Measurements from ENCODE around the gene BTBD9.

Gene BTBD9

DNA sequence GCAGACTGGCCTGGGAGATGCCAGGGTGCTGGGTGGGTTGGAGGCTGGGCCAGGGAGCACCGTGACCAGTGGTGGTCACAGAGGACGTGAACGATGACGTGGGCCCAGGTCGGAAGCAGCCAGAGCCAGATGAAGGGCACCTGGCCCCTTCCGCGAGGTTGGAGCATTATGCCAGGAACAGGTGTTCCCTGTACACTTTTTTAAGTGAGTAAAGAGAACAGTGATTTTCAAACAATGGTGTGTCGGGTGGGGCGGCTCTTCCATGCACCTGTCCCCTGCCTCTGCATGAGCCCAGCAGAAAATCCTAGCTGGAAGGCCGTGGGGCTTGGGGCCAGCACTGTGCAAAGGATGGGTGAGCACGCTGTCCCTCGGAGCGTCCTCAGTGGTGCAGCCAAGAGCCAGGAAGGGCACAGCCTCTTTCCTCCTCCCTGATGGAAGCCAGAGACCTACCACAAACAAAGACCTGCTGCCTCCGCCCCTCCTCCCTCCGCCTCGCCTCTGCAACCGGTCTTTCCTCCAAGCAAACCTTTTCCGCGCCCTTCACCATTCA lies 469.7 kb downstream of the BTBD9 start:
- Histone ChIP-seq H3K36me3 (ENCODE audit: control insufficient read depth, insufficient read depth, low read length) (no peaks in the 10 kb centered on the region; the same call in none of the 2 replicates), H3K4me3 (replicated peaks; ENCODE audit: low read depth, low read length) (no peak overlapping the region), H3K27me3 (replicated peaks; ENCODE audit: control insufficient read depth, insufficient read depth, low read length) (no peaks in the 10 kb centered on the region)
- TF ChIP-seq, protein P1, sequence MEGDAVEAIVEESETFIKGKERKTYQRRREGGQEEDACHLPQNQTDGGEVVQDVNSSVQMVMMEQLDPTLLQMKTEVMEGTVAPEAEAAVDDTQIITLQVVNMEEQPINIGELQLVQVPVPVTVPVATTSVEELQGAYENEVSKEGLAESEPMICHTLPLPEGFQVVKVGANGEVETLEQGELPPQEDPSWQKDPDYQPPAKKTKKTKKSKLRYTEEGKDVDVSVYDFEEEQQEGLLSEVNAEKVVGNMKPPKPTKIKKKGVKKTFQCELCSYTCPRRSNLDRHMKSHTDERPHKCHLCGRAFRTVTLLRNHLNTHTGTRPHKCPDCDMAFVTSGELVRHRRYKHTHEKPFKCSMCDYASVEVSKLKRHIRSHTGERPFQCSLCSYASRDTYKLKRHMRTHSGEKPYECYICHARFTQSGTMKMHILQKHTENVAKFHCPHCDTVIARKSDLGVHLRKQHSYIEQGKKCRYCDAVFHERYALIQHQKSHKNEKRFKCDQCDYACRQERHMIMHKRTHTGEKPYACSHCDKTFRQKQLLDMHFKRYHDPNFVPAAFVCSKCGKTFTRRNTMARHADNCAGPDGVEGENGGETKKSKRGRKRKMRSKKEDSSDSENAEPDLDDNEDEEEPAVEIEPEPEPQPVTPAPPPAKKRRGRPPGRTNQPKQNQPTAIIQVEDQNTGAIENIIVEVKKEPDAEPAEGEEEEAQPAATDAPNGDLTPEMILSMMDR (IDR thresholded peaks at IDR 0.05; ENCODE audit: insufficient read depth, low read length, poor library complexity, severe bottlenecking): no peak
- DNase-seq (ENCODE audit: extremely low read depth, insufficient read length): no peak

- Histone ChIP-seq H3K36me3 (ENCODE audit: control insufficient read depth, insufficient read depth, low read length) (no peaks in the 10 kb centered on the region; the same call in none of the 2 replicates), H3K4me3 (replicated peaks; ENCODE audit: low read depth, low read length) (no peak overlapping the region), H3K27me3 (replicated peaks; ENCODE audit: control insufficient read depth, insufficient read depth, low read length) (no peaks in the 10 kb centered on the region)
- no peak for DNase-seq (ENCODE audit: extremely low read depth, insufficient read length)
- TF ChIP-seq, protein P1 (IDR thresholded peaks at IDR 0.05; ENCODE audit: insufficient read depth, low read length, poor library complexity, severe bottlenecking): no peak
Measured at GRCh38 chr6:38169221-38169976, 470.3 kb downstream of the BTBD9 start.

GRCh38 chr6:38168699-38169098 lies 471.0 kb downstream of the BTBD9 start:
- no peaks in the 10 kb centered on the region for H3K27me3 ChIP-seq (replicated peaks; ENCODE audit: control insufficient read depth, insufficient read depth, low read length)
- no peaks in the 10 kb centered on the region; the same call in none of the 2 replicates for H3K36me3 ChIP-seq (ENCODE audit: control insufficient read depth, insufficient read depth, low read length)
- no peak overlapping the region for H3K4me3 ChIP-seq (replicated peaks; ENCODE audit: low read depth, low read length)
- TF ChIP-seq, protein P1 (IDR thresholded peaks at IDR 0.05; ENCODE audit: insufficient read depth, low read length, poor library complexity, severe bottlenecking): no peak
- DNase-seq (ENCODE audit: extremely low read depth, insufficient read length): no peak

- DNase-seq (ENCODE audit: extremely low read depth, insufficient read length): no peak
- TF ChIP-seq, protein P1 (IDR thresholded peaks at IDR 0.05; ENCODE audit: insufficient read depth, low read length, poor library complexity, severe bottlenecking): no peak
- no peak overlapping the region for H3K4me3 ChIP-seq (replicated peaks; ENCODE audit: low read depth, low read length)
- no peaks in the 10 kb centered on the region for H3K27me3 ChIP-seq (replicated peaks; ENCODE audit: control insufficient read depth, insufficient read depth, low read length)
- no peaks in the 10 kb centered on the region; the same call in none of the 2 replicates for H3K36me3 ChIP-seq (ENCODE audit: control insufficient read depth, insufficient read depth, low read length)
Measured at GRCh38 chr6:38168126-38168525, 471.6 kb downstream of the BTBD9 start.

- H3K27me3 ChIP-seq (replicated peaks; ENCODE audit: control insufficient read depth, insufficient read depth, low read length): no peaks in the 10 kb centered on the region
- H3K36me3 ChIP-seq (ENCODE audit: control insufficient read depth, insufficient read depth, low read length): no peaks in the 10 kb centered on the region; the same call in none of the 2 replicates
- TF ChIP-seq, protein P1 (IDR thresholded peaks at IDR 0.05; ENCODE audit: insufficient read depth, low read length, poor library complexity, severe bottlenecking): no peak
Measured at GRCh38 chr6:38167598-38167997, 472.1 kb downstream of the BTBD9 start.

More at GRCh38 chr6:38167598-38167997, 472.1 kb downstream of the BTBD9 start:
- DNase-seq (ENCODE audit: extremely low read depth, insufficient read length): no peak
- no peak overlapping the region for H3K4me3 ChIP-seq (replicated peaks; ENCODE audit: low read depth, low read length)

All from GM06990 (cell line).